DOHH2 (cell line): Measurements from ENCODE around the gene POMP.

Source experiments
- CTCF ChIP-seq: fragments of 200-600 bp; sonication (generic); IDR thresholded peaks from one replicate; pipeline ENCODE4 v1.5.1; 2014; ENCODE audit warnings: antibody characterized with exemption, mild to moderate bottlenecking, low read depth, low read length; ENCODE audit not compliant: poor library complexity, severe bottlenecking
- EZH2phosphoT487 ChIP-seq: fragments of 200-600 bp; sonication (generic); IDR thresholded peaks from 2 replicates; pipeline ENCODE4 v1.6.1; 2017; ENCODE audit warnings: borderline replicate concordance, mild to moderate bottlenecking, antibody characterized with exemption, low read length, moderate library complexity, mixed read lengths

- TF ChIP-seq CTCF (peak; percentile 23), EZH2phosphoT487 (no peak)
Observed at GRCh38 chr13:28718543-28719226, 59.8 kb downstream of the POMP start, which contains the start of gene SLC46A3.
